Measurements from ENCODE around the gene UBC. TPM values are rescaled to one million over a fixed set of nuclear protein-coding genes. Genes with fewer than 3 reads are reported as not detected.

Gene UBC
- total and polyA plus RNA-seq, 9 of the 15 experiments (the other 6 are each of a cell fraction or from before 2014, with no cell fraction given), result 533 to 1,153 (median 813) TPM

- TF ChIP-seq, protein P1, sequence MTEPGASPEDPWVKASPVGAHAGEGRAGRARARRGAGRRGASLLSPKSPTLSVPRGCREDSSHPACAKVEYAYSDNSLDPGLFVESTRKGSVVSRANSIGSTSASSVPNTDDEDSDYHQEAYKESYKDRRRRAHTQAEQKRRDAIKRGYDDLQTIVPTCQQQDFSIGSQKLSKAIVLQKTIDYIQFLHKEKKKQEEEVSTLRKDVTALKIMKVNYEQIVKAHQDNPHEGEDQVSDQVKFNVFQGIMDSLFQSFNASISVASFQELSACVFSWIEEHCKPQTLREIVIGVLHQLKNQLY (CRISPR knock-in tag; conservative IDR thresholded peaks at IDR 0.05), result no peak
- no peak for TF ChIP-seq SMAD4 (CRISPR knock-in tag; conservative IDR thresholded peaks at IDR 0.05)
Observed at GRCh38 chr12:124946447-124946793, 32.0 kb upstream of the UBC start (continued).

DNA sequence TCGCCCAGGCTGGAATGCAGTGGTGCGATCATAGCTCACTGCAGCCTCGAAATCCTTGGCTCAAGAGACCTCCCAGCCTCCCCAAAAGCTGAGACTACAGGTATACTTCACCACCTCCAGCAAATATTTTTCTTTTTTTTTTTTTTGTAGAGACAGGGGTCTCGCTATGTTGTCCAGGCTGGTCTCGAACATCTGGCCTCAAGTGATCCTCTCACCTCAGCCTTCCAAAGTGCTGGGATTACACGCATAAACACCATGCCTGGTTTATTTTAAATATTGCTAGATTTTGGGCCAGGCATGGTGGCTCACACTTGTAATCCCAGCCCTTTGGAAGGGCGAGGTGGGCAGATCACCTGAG, 26.7 kb upstream of the UBC start:
- Histone ChIP-seq H2AFZ (ENCODE audit: low read depth, low read length) (peak overlapping the region; percentile 86), H3K9me3 (replicated peaks; ENCODE audit: control insufficient read depth, insufficient read depth, low read depth, low read length) (no peaks in the 10 kb centered on the region), H3K9me1 (ENCODE audit: control insufficient read depth, insufficient read depth, low read length) (no peaks in the 10 kb centered on the region), H3K4me3 (peak overlapping the region; percentile 54), H3K36me3 (ENCODE audit: control insufficient read depth, insufficient read depth, low read length) (peaks cover 6% of the 10 kb centered on the region; the same call in 1 of the 3 replicates), H4K20me1 (replicated peaks; ENCODE audit: control insufficient read depth, insufficient read depth, low read length) (0 out of 2 replicates have a peak, but pooled peaks cover 3% of the 10 kb centered on the region), H3K79me2 (ENCODE audit: control insufficient read depth, insufficient read depth, low read length) (no peaks in the 10 kb centered on the region), H3K27me3 (ENCODE audit: control insufficient read depth in 2 of 2, insufficient read depth in 2 of 2, low read length in 2 of 2) (no peaks in the 10 kb centered on the region), H3K4me2 (ENCODE audit: insufficient read depth, low read length) (peak overlapping the region; percentile 95), H3K4me1 (replicated peaks in 1 of 2; ENCODE audit: control insufficient read depth in 2 of 2, insufficient read depth in 2 of 2, low read length in 2 of 2) (peaks cover 9 to 12% of the 10 kb centered on the region in 2 experiments; a peak in 3 of 5 replicates), H3K9ac (ENCODE audit: insufficient read depth in 1 of 2, low read depth in 2 of 2, low read length in 2 of 2) (peak overlapping the region; percentile 10 to 83; a peak in 3 of 4 replicates), H3K27ac (ENCODE audit: extremely low read depth, low read depth, low read length) (peak overlapping the region; percentile 87)
- in situ Hi-C loops (cut with MboI) (no loop called here), intact Hi-C loops (cut with micrococcal nuclease) (loop anchor here (2.0 kb wide), 1 partner anchor 54 kb away; no protein-coding TSS in a partner anchor)
- DNase-seq (ENCODE audit: extremely low read depth in 1 of 4, low spot score in 3 of 4) (no peak), ATAC-seq (no peak), FAIRE-seq (no peak)
- ChIA-PET POLR2A (interaction anchor here (0.8 to 4.0 kb wide), 11 partner anchors 10 to 36 kb away, joined by 3 to 127 read pairs (median 5); partner anchors contain the start of gene UBC), CTCF (ENCODE audit: low intra/inter-chr PET ratio) (interaction anchor here (0.6 to 4.4 kb wide), 3 partner anchors 26 to 34 kb away, joined by 3 to 46 read pairs (median 3); partner anchors contain the start of gene UBC)
- no TSS peak for BruUV-seq (replicated peaks)
- 19% methylated on average over 6 of the region's 7 CpGs for WGBS (ENCODE audit: insufficient coverage, low coverage, missing lambda C conversion rate)
- TF ChIP-seq ZNF212 (CRISPR knock-in tag; IDR thresholded peaks at IDR 0.05) (no peak), COPS2 (conservative IDR thresholded peaks at IDR 0.05) (no peak), ZBTB43 (CRISPR knock-in tag; IDR thresholded peaks at IDR 0.05) (no peak), ZBTB17 (CRISPR knock-in tag; IDR thresholded peaks at IDR 0.05) (0 out of 2 replicates have a peak, but pooled peaks have one; percentile 3), EP400 (IDR thresholded peaks at IDR 0.05) (no peak), MED1 (CRISPR knock-in tag; IDR thresholded peaks at IDR 0.05; ENCODE audit: borderline replicate concordance) (no peak), RFX7 (CRISPR knock-in tag; IDR thresholded peaks at IDR 0.05) (no peak), POU5F1 (IDR thresholded peaks at IDR 0.05; ENCODE audit: borderline replicate concordance, low read depth, low read length, partially characterized antibody) (no peak)
- TF ChIP-seq, protein P2, sequence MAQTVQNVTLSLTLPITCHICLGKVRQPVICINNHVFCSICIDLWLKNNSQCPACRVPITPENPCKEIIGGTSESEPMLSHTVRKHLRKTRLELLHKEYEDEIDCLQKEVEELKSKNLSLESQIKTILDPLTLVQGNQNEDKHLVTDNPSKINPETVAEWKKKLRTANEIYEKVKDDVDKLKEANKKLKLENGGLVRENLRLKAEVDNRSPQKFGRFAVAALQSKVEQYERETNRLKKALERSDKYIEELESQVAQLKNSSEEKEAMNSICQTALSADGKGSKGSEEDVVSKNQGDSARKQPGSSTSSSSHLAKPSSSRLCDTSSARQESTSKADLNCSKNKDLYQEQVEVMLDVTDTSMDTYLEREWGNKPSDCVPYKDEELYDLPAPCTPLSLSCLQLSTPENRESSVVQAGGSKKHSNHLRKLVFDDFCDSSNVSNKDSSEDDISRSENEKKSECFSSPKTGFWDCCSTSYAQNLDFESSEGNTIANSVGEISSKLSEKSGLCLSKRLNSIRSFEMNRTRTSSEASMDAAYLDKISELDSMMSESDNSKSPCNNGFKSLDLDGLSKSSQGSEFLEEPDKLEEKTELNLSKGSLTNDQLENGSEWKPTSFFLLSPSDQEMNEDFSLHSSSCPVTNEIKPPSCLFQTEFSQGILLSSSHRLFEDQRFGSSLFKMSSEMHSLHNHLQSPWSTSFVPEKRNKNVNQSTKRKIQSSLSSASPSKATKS (CRISPR knock-in tag; IDR thresholded peaks at IDR 0.05), result no peak
- TF ChIP-seq, protein P3, sequence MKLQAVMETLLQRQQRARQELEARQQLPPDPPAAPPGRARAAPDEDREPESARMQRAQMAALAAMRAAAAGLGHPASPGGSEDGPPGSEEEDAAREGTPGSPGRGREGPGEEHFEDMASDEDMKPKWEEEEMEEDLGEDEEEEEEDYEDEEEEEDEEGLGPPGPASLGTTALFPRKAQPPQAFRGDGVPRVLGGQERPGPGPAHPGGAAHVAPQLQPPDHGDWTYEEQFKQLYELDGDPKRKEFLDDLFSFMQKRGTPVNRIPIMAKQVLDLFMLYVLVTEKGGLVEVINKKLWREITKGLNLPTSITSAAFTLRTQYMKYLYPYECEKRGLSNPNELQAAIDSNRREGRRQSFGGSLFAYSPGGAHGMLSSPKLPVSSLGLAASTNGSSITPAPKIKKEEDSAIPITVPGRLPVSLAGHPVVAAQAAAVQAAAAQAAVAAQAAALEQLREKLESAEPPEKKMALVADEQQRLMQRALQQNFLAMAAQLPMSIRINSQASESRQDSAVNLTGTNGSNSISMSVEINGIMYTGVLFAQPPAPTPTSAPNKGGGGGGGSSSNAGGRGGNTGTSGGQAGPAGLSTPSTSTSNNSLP (IDR thresholded peaks at IDR 0.05; ENCODE audit: borderline replicate concordance, low read depth, low read length), result no peak
- TF ChIP-seq, protein P4, sequence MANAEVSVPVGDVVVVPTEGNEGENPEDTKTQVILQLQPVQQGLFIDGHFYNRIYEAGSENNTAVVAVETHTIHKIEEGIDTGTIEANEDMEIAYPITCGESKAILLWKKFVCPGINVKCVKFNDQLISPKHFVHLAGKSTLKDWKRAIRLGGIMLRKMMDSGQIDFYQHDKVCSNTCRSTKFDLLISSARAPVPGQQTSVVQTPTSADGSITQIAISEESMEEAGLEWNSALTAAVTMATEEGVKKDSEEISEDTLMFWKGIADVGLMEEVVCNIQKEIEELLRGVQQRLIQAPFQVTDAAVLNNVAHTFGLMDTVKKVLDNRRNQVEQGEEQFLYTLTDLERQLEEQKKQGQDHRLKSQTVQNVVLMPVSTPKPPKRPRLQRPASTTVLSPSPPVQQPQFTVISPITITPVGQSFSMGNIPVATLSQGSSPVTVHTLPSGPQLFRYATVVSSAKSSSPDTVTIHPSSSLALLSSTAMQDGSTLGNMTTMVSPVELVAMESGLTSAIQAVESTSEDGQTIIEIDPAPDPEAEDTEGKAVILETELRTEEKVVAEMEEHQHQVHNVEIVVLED (CRISPR knock-in tag; IDR thresholded peaks at IDR 0.05), result no peak

Data from K562 (cell line).